Endothelial cell of umbilical vein (primary cell): Measurements from ENCODE around the gene ADCY9. TPM values are rescaled to one million over a fixed set of nuclear protein-coding genes. Genes with fewer than 3 reads are reported as not detected.

Experiments
- BruUV-seq: library from RNA; stranded (reverse); fragments of 400-500 nt; replicated peaks from 2 replicates; lab custom pipeline; 2021; lab: Mats Ljungman, UMichigan
- CTCF ChIA-PET: fragments of 300-600, 350-600 bp; sonication (Branson Sonifier 250); formaldehyde crosslinking; loops from one replicate; lab custom pipeline; 2021; ENCODE audit warnings: antibody characterized with exemption, inconsistent platforms; lab: Charles Lee
- POLR2A ChIA-PET: fragments of 300-600, 350-600 bp; sonication (Branson Sonifier 250); formaldehyde crosslinking; loops from one replicate; lab custom pipeline; 2021; ENCODE audit warnings: antibody characterized with exemption, inconsistent platforms; lab: Charles Lee
- DNase-seq: peaks from one replicate; pipeline ENCODE4 v3.0.0-alpha.2; 2011; ENCODE audit warnings: low read depth, low spot score
- FAIRE-seq: peaks from 2 replicates; lab custom pipeline; 2011; peaks lifted over from hg19 to GRCh38; lab: Jason Lieb, UNC
- H2AFZ ChIP-seq: 2 replicates; pipeline ENCODE4 v1.6.0; 2012; ENCODE audit warnings: low read depth, low read length, control low read depth, inconsistent platforms
- H3K27ac ChIP-seq: 2 replicates; pipeline ENCODE4 v1.5.1; 2011; ENCODE audit warnings: low read depth, mild to moderate bottlenecking, control low read depth, low read length, moderate library complexity; ENCODE audit not compliant: insufficient read depth
- H3K27me3 ChIP-seq, 2 experiments: 2 replicates each; pipeline versions ENCODE4 v1.6.0 to v1.6.1; 2011; ENCODE audit warnings: low read length in 2 of 2, mixed read lengths in 1 of 2; ENCODE audit not compliant: control insufficient read depth in 2 of 2, insufficient read depth in 2 of 2
- H3K36me3 ChIP-seq, 2 experiments: 2 replicates in 1 of 2; 3 replicates in 1 of 2; pipeline ENCODE4 v1.5.1; 2011; ENCODE audit warnings: low read length in 2 of 2, mild to moderate bottlenecking in 1 of 2, moderate library complexity in 1 of 2; ENCODE audit not compliant: control insufficient read depth in 2 of 2, insufficient read depth in 2 of 2; ENCODE audit errors: extremely low read depth in 1 of 2
- H3K4me1 ChIP-seq: 3 replicates; pipeline ENCODE4 v1.5.1; 2011; ENCODE audit warnings: mild to moderate bottlenecking, low read length; ENCODE audit not compliant: control insufficient read depth, insufficient read depth; ENCODE audit errors: extremely low read depth
- H3K4me2 ChIP-seq: 2 replicates; pipeline ENCODE4 v1.6.1; 2011; ENCODE audit warnings: low read length, control low read depth, mixed read lengths; ENCODE audit not compliant: insufficient read depth
- H3K4me3 ChIP-seq, 3 experiments: fragments of 200-600 bp in 1 of 3; sonication (generic), shearing (Covaris generic) in 1 of 3; replicated peaks in 1 of 3; 2 replicates each; pipeline ENCODE4 v1.5.1; 2011 to 2016; ENCODE audit warnings: control low read depth in 3 of 3, low read length in 3 of 3, mild to moderate bottlenecking in 2 of 3, inconsistent platforms in 1 of 3, low read depth in 1 of 3, moderate library complexity in 1 of 3; ENCODE audit not compliant: insufficient read depth in 1 of 3
- H3K79me2 ChIP-seq: 2 replicates; pipeline ENCODE4 v1.6.0; 2012; ENCODE audit warnings: low read length, inconsistent platforms; ENCODE audit not compliant: control insufficient read depth, insufficient read depth
- H3K9ac ChIP-seq: replicated peaks from 2 replicates; pipeline ENCODE3; 2011; ENCODE audit warnings: low read length, control low read depth; ENCODE audit not compliant: insufficient read depth; ENCODE audit errors: extremely low read depth
- H3K9me1 ChIP-seq: replicated peaks from 3 replicates; pipeline ENCODE4 v1.6.0; 2011; ENCODE audit warnings: mild to moderate bottlenecking, low read length; ENCODE audit not compliant: control insufficient read depth, insufficient read depth; ENCODE audit errors: extremely low read depth
- H3K9me3 ChIP-seq: replicated peaks from 2 replicates; pipeline ENCODE4 v1.5.1; 2012; ENCODE audit warnings: low read length, inconsistent platforms; ENCODE audit not compliant: control insufficient read depth, insufficient read depth
- H4K20me1 ChIP-seq: replicated peaks from 2 replicates; pipeline ENCODE3; 2011; ENCODE audit warnings: mild to moderate bottlenecking, low read length; ENCODE audit not compliant: control insufficient read depth, insufficient read depth; ENCODE audit errors: extremely low read depth
- EZH2 ChIP-seq: IDR thresholded peaks from 2 replicates; pipeline ENCODE4 v1.6.1; 2012; ENCODE audit warnings: borderline replicate concordance, low read depth, mild to moderate bottlenecking, moderate library complexity, low read length, inconsistent platforms; ENCODE audit not compliant: severe bottlenecking
- FOS ChIP-seq: IDR thresholded peaks from 2 replicates; pipeline ENCODE4 v1.6.1; 2011; ENCODE audit warnings: mild to moderate bottlenecking, low read length, moderate library complexity, borderline replicate concordance; ENCODE audit not compliant: insufficient read depth
- GATA2 ChIP-seq: IDR thresholded peaks from 2 replicates; pipeline ENCODE4 v1.7.0; 2011; ENCODE audit warnings: low read depth, mild to moderate bottlenecking, moderate library complexity, mixed read lengths, low read length; ENCODE audit not compliant: insufficient read length, insufficient read depth
- JUN ChIP-seq: IDR thresholded peaks from 2 replicates; pipeline ENCODE4 v1.6.1; 2011; ENCODE audit warnings: borderline replicate concordance, low read depth; ENCODE audit not compliant: insufficient read length, insufficient read depth
- MYC ChIP-seq: IDR thresholded peaks from one replicate; pipeline ENCODE4 v1.6.1; 2011; ENCODE audit warnings: mild to moderate bottlenecking, low read depth, low read length
- POLR2A ChIP-seq: IDR thresholded peaks from 2 replicates; pipeline ENCODE4 v1.6.1; 2012; ENCODE audit warnings: low read depth, mild to moderate bottlenecking, control low read depth, low read length
- POLR2AphosphoS5 ChIP-seq: IDR thresholded peaks from 2 replicates; pipeline ENCODE4 v1.6.1; 2012; ENCODE audit warnings: low read depth, mild to moderate bottlenecking, control low read depth, low read length, moderate library complexity; ENCODE audit not compliant: insufficient read depth
- dilution Hi-C: fragments of 300-500 bp; cut with MboI; formaldehyde crosslinking; loops from one replicate; pipeline ENCODE4 v1.15.0; 2019; ENCODE audit warnings: low sequenced_read_pairs; ENCODE audit not compliant: extremely low pct_ligation_motif_present
- intact Hi-C: fragments of 100-400 bp; cut with micrococcal nuclease; formaldehyde crosslinking; loops from one replicate; pipeline ENCODE4 v1.10.0; 2022
- polyA plus RNA-seq, 4 experiments: library from polyadenylated mRNA; depleted of rRNA in 3 of 4; stranded (reverse) in 3 of 4; unstranded in 1 of 4; fragments of >200 nt; gene quantifications; 2 replicates each; pipeline versions ENCODE4 v1.2.1 to v1.2.3, GENCODE V29; 2011 to 2012; ENCODE audit warnings: missing spikeins in 1 of 4
- total RNA-seq: library from RNA; stranded (reverse); gene quantifications from 2 replicates; pipeline ENCODE4 v1.2.3, GENCODE V29; 2021
- TF ChIP-seq, protein P1 (sequence below), 2 donors: IDR thresholded peaks; 1 replicate in 1 of 2; 2 replicates in 1 of 2; pipeline ENCODE4 v1.5.1; 2011; ENCODE audit warnings: low read length in 2 of 2, mild to moderate bottlenecking in 2 of 2, moderate library complexity in 2 of 2, control low read depth in 1 of 2, inconsistent platforms in 1 of 2, low read depth in 1 of 2; ENCODE audit not compliant: insufficient read depth in 1 of 2; ENCODE audit errors: extremely low read depth in 1 of 2
- TF ChIP-seq, protein P2 (sequence below): IDR thresholded peaks from 2 replicates; pipeline ENCODE4 v1.6.1; 2011; ENCODE audit not compliant: insufficient read depth, insufficient read length

Gene ADCY9
- total and polyA plus RNA-seq, 2 donors (not counting 3 experiments of a cell fraction or from before 2014, with no cell fraction given): 6.8 to 14.0 TPM

DNA sequence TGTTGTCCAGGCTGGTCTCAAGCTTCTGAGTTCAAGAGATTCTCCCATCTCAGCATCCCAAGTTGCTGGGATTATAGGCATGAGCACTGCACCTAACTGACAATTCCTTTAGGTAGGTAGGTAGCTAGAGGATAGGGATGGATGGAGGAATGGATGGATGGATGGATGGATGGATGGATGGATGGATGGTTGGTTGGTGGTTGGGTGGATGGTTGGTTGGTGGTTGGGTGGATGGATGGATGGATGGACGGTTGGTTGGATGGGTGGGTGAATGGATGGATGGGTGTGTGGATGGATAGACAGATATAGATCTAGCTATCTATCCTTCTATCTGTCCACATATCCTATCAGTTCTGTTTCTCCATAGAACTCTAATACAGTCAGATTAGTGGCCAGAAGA, 19.3 kb upstream of the ADCY9 start:
- H3K9me3 ChIP-seq: no peaks in the 10 kb centered on the region
- intact Hi-C loops: no loop called here
- FAIRE-seq (no peak), DNase-seq (no peak)
- no peak overlapping the region for H2AFZ ChIP-seq
- H3K9me1 ChIP-seq: no peaks in the 10 kb centered on the region
- H3K36me3 ChIP-seq: no peaks in the 10 kb centered on the region
- H3K27me3 ChIP-seq: peaks cover 0 to 4% of the 10 kb centered on the region in 2 experiments
- no peaks in the 10 kb centered on the region for H4K20me1 ChIP-seq
- no peak overlapping the region for H3K4me3 ChIP-seq
- TF ChIP-seq, protein P1, sequence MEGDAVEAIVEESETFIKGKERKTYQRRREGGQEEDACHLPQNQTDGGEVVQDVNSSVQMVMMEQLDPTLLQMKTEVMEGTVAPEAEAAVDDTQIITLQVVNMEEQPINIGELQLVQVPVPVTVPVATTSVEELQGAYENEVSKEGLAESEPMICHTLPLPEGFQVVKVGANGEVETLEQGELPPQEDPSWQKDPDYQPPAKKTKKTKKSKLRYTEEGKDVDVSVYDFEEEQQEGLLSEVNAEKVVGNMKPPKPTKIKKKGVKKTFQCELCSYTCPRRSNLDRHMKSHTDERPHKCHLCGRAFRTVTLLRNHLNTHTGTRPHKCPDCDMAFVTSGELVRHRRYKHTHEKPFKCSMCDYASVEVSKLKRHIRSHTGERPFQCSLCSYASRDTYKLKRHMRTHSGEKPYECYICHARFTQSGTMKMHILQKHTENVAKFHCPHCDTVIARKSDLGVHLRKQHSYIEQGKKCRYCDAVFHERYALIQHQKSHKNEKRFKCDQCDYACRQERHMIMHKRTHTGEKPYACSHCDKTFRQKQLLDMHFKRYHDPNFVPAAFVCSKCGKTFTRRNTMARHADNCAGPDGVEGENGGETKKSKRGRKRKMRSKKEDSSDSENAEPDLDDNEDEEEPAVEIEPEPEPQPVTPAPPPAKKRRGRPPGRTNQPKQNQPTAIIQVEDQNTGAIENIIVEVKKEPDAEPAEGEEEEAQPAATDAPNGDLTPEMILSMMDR (IDR thresholded peaks at IDR 0.05; ENCODE audit: extremely low read depth in 1 of 2, insufficient read depth in 1 of 2, low read depth in 1 of 2, low read length in 2 of 2): no peak
- TF ChIP-seq JUN (no peak), FOS (no peak), POLR2A (no peak), POLR2AphosphoS5 (no peak), MYC (no peak), GATA2 (no peak), EZH2 (no peak)
- TF ChIP-seq, protein P2, sequence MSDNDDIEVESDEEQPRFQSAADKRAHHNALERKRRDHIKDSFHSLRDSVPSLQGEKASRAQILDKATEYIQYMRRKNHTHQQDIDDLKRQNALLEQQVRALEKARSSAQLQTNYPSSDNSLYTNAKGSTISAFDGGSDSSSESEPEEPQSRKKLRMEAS: no peak
- no peak overlapping the region for H3K4me2 ChIP-seq
- ChIA-PET POLR2A (interaction anchor here (0.9 kb wide), 1 partner anchor 11 kb away, joined by 5 read pairs; no protein-coding TSS in a partner anchor), CTCF (no interaction called here)
- no peak overlapping the region for H3K9ac ChIP-seq
- H3K27ac ChIP-seq: no peak overlapping the region
- dilution Hi-C loops: no loop called here
- H3K79me2 ChIP-seq: no peaks in the 10 kb centered on the region
- no TSS peak for BruUV-seq
- no peaks in the 10 kb centered on the region for H3K4me1 ChIP-seq
